Measurements from ENCODE around the gene TMEM14C.

The TMEM14C gene

GRCh38 chr6:10763006-10763405 is 40.1 kb downstream of the TMEM14C start:
- no peak for DNase-seq

- no peak for DNase-seq
These were observed 46.5 kb downstream of the TMEM14C start for GRCh38 chr6:10769419-10769818.

GRCh38 chr6:10771371-10771894 is 48.6 kb downstream of the TMEM14C start:
- DNase-seq: no peak

GRCh38 chr6:10778230-10778629 is 55.4 kb downstream of the TMEM14C start:
- no peak for DNase-seq

GRCh38 chr6:10779076-10779475 is 56.2 kb downstream of the TMEM14C start:
- DNase-seq: no peak
